B cell (primary cell): ENCODE data around the gene CMTM6. TPM values are rescaled to one million over a fixed set of nuclear protein-coding genes. Genes with fewer than 3 reads are reported as not detected.
"Not testable (repeated sequence)": the region's sequence is repeated elsewhere in the genome, so short reads cannot be mapped to it uniquely, and the experiment has no call there.

ENCODE experiments used
- ATAC-seq: fragments of 200-7000 bp; cut with Tn5 transposase; one replicate; pipeline ENCODE4 v1.10.0; 2021; ENCODE audit warnings: low read depth, mild to moderate bottlenecking, moderate number of reproducible peaks, moderate library complexity
- CTCF ChIA-PET: fragments of 350-600 bp; sonication (Branson Sonifier 250); formaldehyde crosslinking; loops from one replicate; lab custom pipeline; 2021; ENCODE audit warnings: antibody characterized with exemption, inconsistent platforms; lab: Charles Lee
- POLR2A ChIA-PET: fragments of 350-600 bp; sonication (Branson Sonifier 250); formaldehyde crosslinking; loops from one replicate; lab custom pipeline; 2021; ENCODE audit warnings: antibody characterized with exemption; lab: Charles Lee
- DNase-seq: peaks from one replicate; pipeline ENCODE4 v3.0.0; 2013
- H2AFZ ChIP-seq: 2 replicates; pipeline ENCODE4 v1.6.1; 2012; ENCODE audit warnings: mild to moderate bottlenecking, low read depth, low read length; ENCODE audit not compliant: insufficient read depth, poor library complexity, severe bottlenecking
- H3K27ac ChIP-seq, 2 donors: 1 replicate in 1 of 2; 2 replicates in 1 of 2; pipeline ENCODE4 v1.5.1; 2012 to 2013; ENCODE audit warnings: low read length in 2 of 2, mild to moderate bottlenecking in 2 of 2, moderate library complexity in 1 of 2
- H3K27me3 ChIP-seq, 4 experiments: fragments of 200-600 bp in 1 of 4; sonication (generic) in 1 of 4; replicated peaks in 1 of 4; 1 replicate in 2 of 4; 2 replicates in 2 of 4; pipeline versions ENCODE4 v1.6.1 to v1.7.0; 2013 to 2016; ENCODE audit warnings: low read length in 3 of 4, mild to moderate bottlenecking in 2 of 4, mixed read lengths in 1 of 4, moderate library complexity in 1 of 4; ENCODE audit not compliant: insufficient read depth in 4 of 4, control insufficient read depth in 3 of 4; ENCODE audit errors: control extremely low read depth in 1 of 4
- H3K36me3 ChIP-seq, 2 experiments: replicated peaks in 1 of 2; 1 replicate in 1 of 2; 2 replicates in 1 of 2; pipeline versions ENCODE4 v1.6.1 to v1.7.1; 2013; ENCODE audit warnings: low read length in 1 of 2; ENCODE audit not compliant: insufficient read depth in 2 of 2, control insufficient read depth in 1 of 2; ENCODE audit errors: control extremely low read depth in 1 of 2, extremely low read depth in 1 of 2
- H3K4me1 ChIP-seq, 2 donors: fragments of 200-600 bp in 1 of 2; sonication (generic) in 1 of 2; 1 replicate in 1 of 2; 2 replicates in 1 of 2; pipeline versions ENCODE4 v1.5.1 to v1.6.1; 2013 to 2017; ENCODE audit warnings: low read length in 2 of 2; ENCODE audit not compliant: control insufficient read depth in 2 of 2, insufficient read depth in 2 of 2
- H3K4me2 ChIP-seq: replicated peaks from 2 replicates; pipeline ENCODE3; 2012; ENCODE audit warnings: mild to moderate bottlenecking, low read depth, low read length; ENCODE audit not compliant: poor library complexity, severe bottlenecking
- H3K4me3 ChIP-seq, 5 experiments: fragments of 200-600 bp in 1 of 5; sonication (generic) in 1 of 5; 1 replicate in 3 of 5; 2 replicates in 2 of 5; pipeline versions ENCODE4 v1.5.1 to v1.7.0; 2011 to 2016; ENCODE audit warnings: low read length in 4 of 5, mild to moderate bottlenecking in 4 of 5, low read depth in 2 of 5, control low read depth in 1 of 5, moderate library complexity in 1 of 5; ENCODE audit not compliant: insufficient read depth in 1 of 5; ENCODE audit errors: control extremely low read depth in 1 of 5, extremely low read depth in 1 of 5
- H3K79me2 ChIP-seq: fragments of 200-600 bp; sonication (generic); one replicate; pipeline ENCODE4 v1.6.0; 2016; ENCODE audit warnings: low read length; ENCODE audit not compliant: control insufficient read depth, insufficient read depth
- H3K9ac ChIP-seq: fragments of 200-600 bp; sonication (generic); 2 replicates; pipeline ENCODE4 v1.6.1; 2017; ENCODE audit warnings: mild to moderate bottlenecking, low read length, moderate library complexity
- H3K9me3 ChIP-seq, 3 donors: one replicate each; pipeline versions ENCODE4 v1.6.1 to v1.7.1; 2013; ENCODE audit warnings: low read length in 2 of 3; ENCODE audit not compliant: control insufficient read depth in 2 of 3, insufficient read depth in 1 of 3; ENCODE audit errors: control extremely low read depth in 1 of 3
- H4K20me1 ChIP-seq: 2 replicates; pipeline ENCODE4 v1.6.0; 2012; ENCODE audit warnings: mild to moderate bottlenecking, low read length; ENCODE audit not compliant: insufficient read depth, control insufficient read depth, poor library complexity, severe bottlenecking
- H3K27ac Mint-ChIP-seq: one replicate; pipeline ENCODE4 v1.8.0; 2021; ENCODE audit warnings: mixed read lengths
- H3K27me3 Mint-ChIP-seq: one replicate; pipeline ENCODE4 v1.8.0; 2021; ENCODE audit warnings: mixed read lengths
- H3K4me1 Mint-ChIP-seq: one replicate; pipeline ENCODE4 v1.8.0; 2021; ENCODE audit warnings: mixed read lengths
- H3K4me3 Mint-ChIP-seq: one replicate; pipeline ENCODE4 v1.8.0; 2021; ENCODE audit warnings: mixed read lengths
- H3K9me3 Mint-ChIP-seq: one replicate; pipeline ENCODE4 v1.8.0; 2022; ENCODE audit warnings: mixed read lengths; ENCODE audit not compliant: insufficient read depth
- EZH2 ChIP-seq: IDR thresholded peaks from 2 replicates; pipeline ENCODE4 v1.6.1; 2012; ENCODE audit warnings: borderline replicate concordance, low read depth, mild to moderate bottlenecking, moderate library complexity, low read length; ENCODE audit not compliant: insufficient read depth, poor library complexity, severe bottlenecking
- WGBS: methylation state at CpG from one replicate; pipeline ENCODE4 v1.1.5; 2013; ENCODE audit warnings: missing lambda C conversion rate; ENCODE audit not compliant: insufficient coverage; 5-methylcytosine and 5-hydroxymethylcytosine counted together
- intact Hi-C: fragments of 100-400 bp; cut with micrococcal nuclease; formaldehyde crosslinking; loops from one replicate; pipeline ENCODE4 v1.10.0; 2022
- polyA plus RNA-seq: library from polyadenylated mRNA; depleted of rRNA; stranded (reverse); fragments of >200 nt; gene quantifications from 2 replicates; pipeline ENCODE4 v1.2.3, GENCODE V29; 2012
- total RNA-seq, 2 donors: library from RNA; stranded (reverse); fragments of 120-200 nt in 1 of 2; gene quantifications; 1 replicate in 1 of 2; 2 replicates in 1 of 2; pipeline versions ENCODE4 v1.2.3 to v1.2.4, GENCODE V29; 2013 to 2022
- TF ChIP-seq, protein P1 (sequence below): fragments of 200-600 bp; IDR thresholded peaks from one replicate; pipeline ENCODE4 v1.8.0; 2022; ENCODE audit warnings: antibody characterized with exemption, mild to moderate bottlenecking

CMTM6 gene
- total and polyA plus RNA-seq, 2 donors (not counting 1 experiment from before 2014, with no cell fraction given), result 19.2 to 66.3 TPM

- Histone ChIP-seq H3K79me2 (peaks cover 70% of the 10 kb centered on the region), H4K20me1 (peaks cover 23% of the 10 kb centered on the region), H3K36me3 (peaks cover 11 to 13% of the 10 kb centered on the region in 2 experiments), H3K4me2 (no peak overlapping the region), H3K9me3 (peaks cover 0 to 4% (median 0%) of the 10 kb centered on the region in 3 donors), H3K27ac (no peak overlapping the region), H2AFZ (no peak overlapping the region), H3K9ac (no peak overlapping the region), H3K27me3 (no peaks in the 10 kb centered on the region), H3K4me1 (peaks cover 31 to 37% of the 10 kb centered on the region in 2 donors), H3K4me3 (no peak overlapping the region)
- ATAC-seq (no peak), DNase-seq (no peak)
- TF ChIP-seq, protein P1, sequence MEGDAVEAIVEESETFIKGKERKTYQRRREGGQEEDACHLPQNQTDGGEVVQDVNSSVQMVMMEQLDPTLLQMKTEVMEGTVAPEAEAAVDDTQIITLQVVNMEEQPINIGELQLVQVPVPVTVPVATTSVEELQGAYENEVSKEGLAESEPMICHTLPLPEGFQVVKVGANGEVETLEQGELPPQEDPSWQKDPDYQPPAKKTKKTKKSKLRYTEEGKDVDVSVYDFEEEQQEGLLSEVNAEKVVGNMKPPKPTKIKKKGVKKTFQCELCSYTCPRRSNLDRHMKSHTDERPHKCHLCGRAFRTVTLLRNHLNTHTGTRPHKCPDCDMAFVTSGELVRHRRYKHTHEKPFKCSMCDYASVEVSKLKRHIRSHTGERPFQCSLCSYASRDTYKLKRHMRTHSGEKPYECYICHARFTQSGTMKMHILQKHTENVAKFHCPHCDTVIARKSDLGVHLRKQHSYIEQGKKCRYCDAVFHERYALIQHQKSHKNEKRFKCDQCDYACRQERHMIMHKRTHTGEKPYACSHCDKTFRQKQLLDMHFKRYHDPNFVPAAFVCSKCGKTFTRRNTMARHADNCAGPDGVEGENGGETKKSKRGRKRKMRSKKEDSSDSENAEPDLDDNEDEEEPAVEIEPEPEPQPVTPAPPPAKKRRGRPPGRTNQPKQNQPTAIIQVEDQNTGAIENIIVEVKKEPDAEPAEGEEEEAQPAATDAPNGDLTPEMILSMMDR, result no peak
- no peak for TF ChIP-seq EZH2
- Mint-ChIP-seq H3K27me3 (no peaks in the 10 kb centered on the region), H3K4me1 (peaks cover 48% of the 10 kb centered on the region), H3K27ac (no peak overlapping the region), H3K9me3 (no peaks in the 10 kb centered on the region), H3K4me3 (no peak overlapping the region)
- ChIA-PET POLR2A (no interaction called here), CTCF (interaction anchor here (0.6 to 1.2 kb wide), 4 partner anchors 75 to 179 kb away, joined by 3 to 4 read pairs (median 3); no protein-coding TSS in a partner anchor)
- intact Hi-C loops, result no loop called here
- WGBS, result no CpG with 5 or more reads among the region's 2 CpGs
These were observed 28.5 kb downstream of the CMTM6 start for GRCh38 chr3:32474201-32474600.

- H3K9me3 Mint-ChIP-seq, H3K9me3 ChIP-seq, H3K9ac ChIP-seq, H3K4me3 Mint-ChIP-seq, intact Hi-C loops, H3K27ac Mint-ChIP-seq, H3K27ac ChIP-seq, H3K27me3 Mint-ChIP-seq, H2AFZ ChIP-seq, H3K27me3 ChIP-seq, DNase-seq, POLR2A ChIA-PET, H3K4me2 ChIP-seq, ATAC-seq, H3K4me3 ChIP-seq: not testable (repeated sequence)
- 86% methylated on average over 6 of the region's 12 CpGs for WGBS
- H3K79me2 ChIP-seq, result peaks cover 64% of the 10 kb centered on the region
- H3K4me1 Mint-ChIP-seq, result peaks cover 53% of the 10 kb centered on the region
- H3K4me1 ChIP-seq, result peaks cover 39 to 47% of the 10 kb centered on the region in 2 donors
- H3K36me3 ChIP-seq, result peaks cover 6 to 19% of the 10 kb centered on the region in 2 experiments
- peaks cover 30% of the 10 kb centered on the region for H4K20me1 ChIP-seq
- CTCF ChIA-PET, result interaction anchor here (1.0 to 5.7 kb wide), 4 partner anchors 96 to 176 kb away, joined by 3 to 69 read pairs (median 4); no protein-coding TSS in a partner anchor
These were observed 30.5 kb downstream of the CMTM6 start for GRCh38 chr3:32472151-32472550.
